GM18507 (cell line): Measurements from ENCODE around the gene SCAF11.
"Not testable (repeated sequence)": the region's sequence is repeated elsewhere in the genome, so short reads cannot be mapped to it uniquely, and the experiment has no call there.

Source experiments
- DNase-seq: peaks from one replicate; pipeline ENCODE4 v3.0.0; 2011; ENCODE audit warnings: low read depth; ENCODE audit not compliant: insufficient read length; ENCODE audit errors: extremely low spot score
- FAIRE-seq: peaks from 2 replicates; lab custom pipeline; 2011; peaks lifted over from hg19 to GRCh38; lab: Jason Lieb, UNC

The SCAF11 gene, protein sequence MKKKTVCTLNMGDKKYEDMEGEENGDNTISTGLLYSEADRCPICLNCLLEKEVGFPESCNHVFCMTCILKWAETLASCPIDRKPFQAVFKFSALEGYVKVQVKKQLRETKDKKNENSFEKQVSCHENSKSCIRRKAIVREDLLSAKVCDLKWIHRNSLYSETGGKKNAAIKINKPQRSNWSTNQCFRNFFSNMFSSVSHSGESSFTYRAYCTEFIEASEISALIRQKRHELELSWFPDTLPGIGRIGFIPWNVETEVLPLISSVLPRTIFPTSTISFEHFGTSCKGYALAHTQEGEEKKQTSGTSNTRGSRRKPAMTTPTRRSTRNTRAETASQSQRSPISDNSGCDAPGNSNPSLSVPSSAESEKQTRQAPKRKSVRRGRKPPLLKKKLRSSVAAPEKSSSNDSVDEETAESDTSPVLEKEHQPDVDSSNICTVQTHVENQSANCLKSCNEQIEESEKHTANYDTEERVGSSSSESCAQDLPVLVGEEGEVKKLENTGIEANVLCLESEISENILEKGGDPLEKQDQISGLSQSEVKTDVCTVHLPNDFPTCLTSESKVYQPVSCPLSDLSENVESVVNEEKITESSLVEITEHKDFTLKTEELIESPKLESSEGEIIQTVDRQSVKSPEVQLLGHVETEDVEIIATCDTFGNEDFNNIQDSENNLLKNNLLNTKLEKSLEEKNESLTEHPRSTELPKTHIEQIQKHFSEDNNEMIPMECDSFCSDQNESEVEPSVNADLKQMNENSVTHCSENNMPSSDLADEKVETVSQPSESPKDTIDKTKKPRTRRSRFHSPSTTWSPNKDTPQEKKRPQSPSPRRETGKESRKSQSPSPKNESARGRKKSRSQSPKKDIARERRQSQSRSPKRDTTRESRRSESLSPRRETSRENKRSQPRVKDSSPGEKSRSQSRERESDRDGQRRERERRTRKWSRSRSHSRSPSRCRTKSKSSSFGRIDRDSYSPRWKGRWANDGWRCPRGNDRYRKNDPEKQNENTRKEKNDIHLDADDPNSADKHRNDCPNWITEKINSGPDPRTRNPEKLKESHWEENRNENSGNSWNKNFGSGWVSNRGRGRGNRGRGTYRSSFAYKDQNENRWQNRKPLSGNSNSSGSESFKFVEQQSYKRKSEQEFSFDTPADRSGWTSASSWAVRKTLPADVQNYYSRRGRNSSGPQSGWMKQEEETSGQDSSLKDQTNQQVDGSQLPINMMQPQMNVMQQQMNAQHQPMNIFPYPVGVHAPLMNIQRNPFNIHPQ (N-terminal part only)

DNA sequence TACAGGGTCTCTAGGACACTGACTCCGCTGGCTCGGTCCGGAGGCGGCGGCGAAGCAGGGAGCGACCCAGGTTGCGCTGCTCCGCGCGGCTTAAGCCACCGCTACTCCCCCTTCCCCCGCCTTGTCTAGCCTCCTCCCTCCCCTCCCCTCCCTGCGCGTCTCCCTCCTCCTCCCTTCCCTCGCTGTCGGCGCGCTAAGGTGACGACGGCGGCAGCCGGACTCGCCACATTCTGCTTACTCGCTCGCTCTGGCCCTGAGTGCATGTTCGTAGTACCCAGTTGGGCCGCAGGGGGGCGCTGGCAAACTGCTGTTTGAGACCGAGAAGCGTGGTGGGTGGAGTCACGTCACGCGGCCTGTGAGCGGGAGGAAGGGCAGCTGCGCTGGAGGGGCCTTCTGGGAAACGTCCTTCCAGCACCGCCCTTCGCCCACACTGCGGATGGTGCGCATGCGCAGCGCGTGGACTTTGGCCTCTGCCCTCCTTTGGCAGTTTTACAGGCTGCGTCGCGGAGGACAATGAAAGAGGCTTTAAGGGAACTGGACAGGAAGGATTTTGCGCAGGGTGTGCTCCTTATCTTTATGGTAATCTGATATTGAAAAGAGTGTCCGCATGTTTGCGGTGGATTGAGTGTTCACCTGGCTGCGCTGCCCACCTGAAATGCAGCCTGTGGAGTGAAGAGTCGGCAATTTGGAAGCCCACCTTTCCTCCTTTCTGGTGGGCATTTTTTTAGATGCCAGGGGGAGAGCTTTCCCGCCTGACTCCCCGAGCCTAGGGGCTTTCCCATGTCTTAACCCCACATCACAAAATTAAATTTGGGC is at the start of gene SCAF11:
SCAF11 (minus strand) TSS at position 107 of the 816 bp plus-strand sequence. CDS start 26,407 bp downstream, outside the sequence.
- FAIRE-seq, result peak; percentile 98

GRCh38 chr12:46037066-46037465 is 46.7 kb upstream of the SCAF11 start:
- not testable (repeated sequence) for FAIRE-seq, DNase-seq

More for the DNA sequence above, at the start of gene SCAF11:
- DNase-seq, result peak; percentile 90

DNA sequence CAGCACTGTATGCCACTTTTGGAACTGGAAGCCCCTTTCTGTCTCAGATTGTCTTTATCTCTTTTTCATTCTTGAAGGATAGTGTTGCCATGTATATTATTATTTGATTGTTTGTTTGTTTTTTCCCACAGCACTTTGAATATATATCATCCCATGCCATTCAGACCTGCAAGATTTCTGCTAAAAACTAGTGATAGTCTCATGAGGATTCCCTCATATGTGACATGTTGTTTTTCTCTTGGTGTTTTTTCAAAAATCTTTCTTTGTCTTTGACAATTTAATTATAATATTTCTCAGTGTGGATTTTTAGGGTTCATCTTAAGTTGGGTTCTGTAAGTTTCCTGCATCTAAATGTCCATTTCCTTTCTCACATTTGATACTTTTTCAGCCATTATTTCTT is 36.8 kb upstream of the SCAF11 start:
- DNase-seq (no peak), FAIRE-seq (no peak)

GRCh38 chr12:46024099-46024498 is 33.7 kb upstream of the SCAF11 start:
- DNase-seq (no peak), FAIRE-seq (no peak)

DNA sequence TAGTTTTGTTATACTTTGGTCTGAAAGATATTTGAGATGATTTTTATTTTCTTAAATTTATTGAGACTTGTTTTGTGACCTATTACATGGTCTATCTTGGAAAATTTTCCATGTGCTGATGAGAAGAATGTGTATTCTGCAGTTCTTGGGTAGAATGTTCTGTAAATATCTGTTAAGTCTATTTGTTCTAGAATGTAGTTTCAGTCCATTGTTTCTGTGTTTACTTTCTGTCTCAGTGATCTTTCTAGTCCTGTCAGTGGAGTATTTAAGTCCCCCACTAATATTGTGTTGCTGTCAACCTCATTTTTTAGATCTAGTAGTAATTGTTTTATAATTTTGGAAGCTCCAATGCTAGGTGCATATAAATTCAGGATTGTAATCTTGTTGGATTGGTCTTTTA is 30.4 kb upstream of the SCAF11 start:
- DNase-seq (no peak), FAIRE-seq (no peak)

GRCh38 chr12:46018712-46019111 is 28.3 kb upstream of the SCAF11 start:
- FAIRE-seq, DNase-seq: not testable (repeated sequence)

- not testable (repeated sequence) for DNase-seq, FAIRE-seq
These were observed 27.5 kb upstream of the SCAF11 start for GRCh38 chr12:46017866-46018375.

- DNase-seq (no peak), FAIRE-seq (no peak)
These were observed 15.4 kb upstream of the SCAF11 start for GRCh38 chr12:46005823-46006222.

- no peak for FAIRE-seq
- DNase-seq, result no peak
These were observed 14.9 kb upstream of the SCAF11 start for GRCh38 chr12:46005151-46005797.

DNA sequence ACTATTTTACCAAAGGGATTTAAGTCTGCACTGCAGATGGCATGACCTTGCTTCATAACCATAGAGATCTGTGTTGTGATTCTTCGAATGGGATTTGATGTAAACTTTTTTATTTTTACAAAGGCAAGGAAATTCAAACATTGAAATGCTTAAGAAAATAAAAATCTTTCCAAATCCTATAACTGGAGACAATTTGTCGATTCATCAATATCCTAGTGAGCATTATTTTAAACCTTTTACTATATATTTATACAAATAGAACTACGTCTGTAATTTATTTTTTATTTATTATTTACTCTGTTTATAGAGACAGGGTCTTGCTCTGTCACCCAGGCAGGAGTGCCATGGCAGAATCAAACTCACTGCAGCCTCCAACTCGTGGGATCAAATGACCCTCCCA is 14.3 kb upstream of the SCAF11 start:
- FAIRE-seq (no peak), DNase-seq (no peak)

- not testable (repeated sequence) for FAIRE-seq, DNase-seq
These were observed 9.7 kb upstream of the SCAF11 start for GRCh38 chr12:46000076-46000475.

DNA sequence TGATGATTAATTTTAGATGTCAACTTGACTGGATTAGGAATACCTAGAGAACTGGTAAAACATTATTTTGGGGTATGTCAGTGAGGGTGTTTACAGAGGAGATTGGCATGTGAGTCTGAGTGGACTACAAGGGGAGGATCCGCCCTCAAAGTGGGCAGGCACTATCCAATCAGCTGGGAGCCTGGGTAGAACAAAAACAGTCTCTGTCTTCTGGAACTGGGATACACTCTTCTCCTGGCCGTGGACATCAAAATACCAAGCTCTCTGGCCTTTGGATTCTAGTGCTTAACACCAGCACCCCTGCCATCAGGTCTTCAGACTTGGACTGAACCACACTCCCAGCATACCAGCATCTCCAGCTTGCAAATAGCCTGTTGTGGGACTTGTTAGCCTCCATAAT is 4.4 kb upstream of the SCAF11 start:
- DNase-seq (no peak), FAIRE-seq (no peak)

DNA sequence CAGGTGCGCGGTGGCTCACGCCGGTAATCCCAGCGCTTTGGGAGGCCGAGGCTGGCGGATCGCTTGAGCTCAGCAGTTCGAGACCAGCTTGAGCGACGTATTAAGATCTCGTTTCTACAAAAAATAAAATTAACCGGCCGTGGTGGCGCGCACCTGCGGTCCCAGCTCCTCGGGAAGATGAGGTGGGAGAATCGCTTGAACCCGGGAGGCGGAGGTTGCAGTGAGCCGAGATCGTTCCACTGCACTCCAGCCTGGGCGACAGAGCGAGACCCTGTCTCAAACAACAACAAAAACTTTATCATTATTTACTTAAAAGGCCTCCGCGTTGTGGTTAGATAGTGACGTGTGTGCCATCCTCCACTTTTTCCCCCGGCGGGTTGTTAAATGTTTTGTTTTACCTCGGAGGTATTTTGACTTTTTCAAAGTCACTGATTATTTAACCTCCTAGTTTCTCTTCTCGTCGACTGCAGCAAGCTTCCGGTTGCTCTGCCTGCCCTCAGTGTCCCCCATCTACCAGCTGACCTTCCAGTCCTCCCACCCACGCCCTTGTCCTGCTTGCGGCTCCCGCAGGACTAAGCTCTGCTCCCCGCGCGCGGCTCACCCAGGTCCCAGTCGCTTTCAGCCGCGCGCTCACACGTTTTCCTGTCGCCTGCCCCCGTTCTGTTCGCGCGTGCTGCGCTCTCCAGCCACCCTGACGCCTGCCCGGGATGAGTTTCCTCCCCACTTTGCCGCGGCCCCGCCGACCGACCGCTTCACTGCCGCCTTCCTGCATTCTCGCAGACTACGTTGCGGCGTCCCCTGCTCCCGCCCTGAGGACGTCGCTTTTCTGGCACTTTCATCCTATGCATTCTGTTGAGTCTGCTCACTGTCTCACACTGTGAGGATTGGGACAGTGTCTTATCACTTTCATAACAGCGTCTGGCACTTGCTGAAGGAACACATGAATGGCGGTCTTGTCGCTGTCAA is 1.2 kb upstream of the SCAF11 start:
- DNase-seq (peak; percentile 32), FAIRE-seq (peak; percentile 82)

- DNase-seq (no peak), FAIRE-seq (peak; percentile 62)
These were observed 480 bp downstream of the SCAF11 start for GRCh38 chr12:45989721-45990467.

DNA sequence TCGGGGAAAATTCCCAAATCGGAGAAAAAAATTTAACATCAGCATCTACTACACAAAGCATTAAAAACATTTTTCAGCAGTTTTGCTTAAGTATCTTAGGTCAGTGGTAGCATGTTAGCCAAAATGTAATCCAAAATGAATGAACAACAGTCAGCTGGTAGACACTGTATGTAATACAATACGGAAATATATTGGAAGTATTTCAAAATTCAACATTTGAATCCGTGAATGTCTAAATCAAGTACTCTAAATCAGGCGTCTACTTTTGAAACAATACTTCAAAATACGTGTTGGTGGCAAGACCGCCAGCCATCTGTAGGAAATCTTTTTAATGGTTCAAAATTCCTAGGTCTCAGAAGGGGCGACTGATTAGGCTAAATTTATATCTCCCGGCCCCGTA is 1.1 kb downstream of the SCAF11 start:
- no peak for DNase-seq
- FAIRE-seq, result no peak

DNA sequence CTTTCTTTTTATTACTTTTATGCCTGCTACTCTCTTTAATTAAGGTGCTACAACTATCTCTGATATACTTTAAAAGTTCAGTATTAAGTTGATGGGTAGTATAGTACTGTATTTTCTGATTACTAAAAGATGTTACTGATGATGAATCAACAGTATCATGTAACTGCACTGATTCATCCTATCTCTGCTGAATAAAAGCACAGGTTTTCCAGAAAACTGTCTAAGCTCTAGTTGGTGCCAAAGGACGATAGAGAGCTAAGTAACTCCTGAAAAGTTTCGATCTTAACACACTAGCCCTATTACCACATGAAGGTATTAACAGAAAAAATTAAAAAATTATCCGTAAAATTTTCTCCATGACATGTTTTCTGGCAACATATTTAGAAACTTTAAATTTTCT is 2.1 kb downstream of the SCAF11 start:
- DNase-seq (no peak), FAIRE-seq (no peak)
